Adrenal gland (tissue), 5 donors: ENCODE measurements around the gene EHBP1.

Experiments
- POLR2A ChIP-seq, 2 donors: fragments of 450-650 bp; IDR thresholded peaks; one replicate each; pipeline ENCODE4 v1.6.1; 2017; ENCODE audit warnings: antibody characterized with exemption in 2 of 2, mild to moderate bottlenecking in 2 of 2, moderate library complexity in 1 of 2
- TF ChIP-seq, protein P1 (sequence below), 6 experiments: fragments of 450-650 bp in 4 of 6; fragments of 200-600 bp in 2 of 6; sonication (generic) in 1 of 6; IDR thresholded peaks; 1 replicate in 5 of 6; 2 replicates in 1 of 6; pipeline versions ENCODE4 v1.5.1 to v1.8.0; 2016 to 2021; ENCODE audit warnings: antibody characterized with exemption in 6 of 6, mild to moderate bottlenecking in 2 of 6, moderate library complexity in 1 of 6
- donor health status: DM: no; HTN: no; CAD: no.

- no peak for TF ChIP-seq POLR2A (IDR thresholded peaks at IDR 0.05)
- TF ChIP-seq, protein P1, sequence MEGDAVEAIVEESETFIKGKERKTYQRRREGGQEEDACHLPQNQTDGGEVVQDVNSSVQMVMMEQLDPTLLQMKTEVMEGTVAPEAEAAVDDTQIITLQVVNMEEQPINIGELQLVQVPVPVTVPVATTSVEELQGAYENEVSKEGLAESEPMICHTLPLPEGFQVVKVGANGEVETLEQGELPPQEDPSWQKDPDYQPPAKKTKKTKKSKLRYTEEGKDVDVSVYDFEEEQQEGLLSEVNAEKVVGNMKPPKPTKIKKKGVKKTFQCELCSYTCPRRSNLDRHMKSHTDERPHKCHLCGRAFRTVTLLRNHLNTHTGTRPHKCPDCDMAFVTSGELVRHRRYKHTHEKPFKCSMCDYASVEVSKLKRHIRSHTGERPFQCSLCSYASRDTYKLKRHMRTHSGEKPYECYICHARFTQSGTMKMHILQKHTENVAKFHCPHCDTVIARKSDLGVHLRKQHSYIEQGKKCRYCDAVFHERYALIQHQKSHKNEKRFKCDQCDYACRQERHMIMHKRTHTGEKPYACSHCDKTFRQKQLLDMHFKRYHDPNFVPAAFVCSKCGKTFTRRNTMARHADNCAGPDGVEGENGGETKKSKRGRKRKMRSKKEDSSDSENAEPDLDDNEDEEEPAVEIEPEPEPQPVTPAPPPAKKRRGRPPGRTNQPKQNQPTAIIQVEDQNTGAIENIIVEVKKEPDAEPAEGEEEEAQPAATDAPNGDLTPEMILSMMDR (IDR thresholded peaks at IDR 0.05), result no peak
Observed at GRCh38 chr2:63055226-63056106, 350.0 kb downstream of the EHBP1 start.
